ENCODE results near the gene RARA.

The RARA gene

GRCh38 chr17:40404003-40404402, 95.0 kb downstream of the RARA start:
- no peak overlapping the region for H3K4me3 ChIP-seq (ENCODE audit: low read depth, low read length)
- no peak for DNase-seq (ENCODE audit: low read depth)
- TF ChIP-seq, protein P1, sequence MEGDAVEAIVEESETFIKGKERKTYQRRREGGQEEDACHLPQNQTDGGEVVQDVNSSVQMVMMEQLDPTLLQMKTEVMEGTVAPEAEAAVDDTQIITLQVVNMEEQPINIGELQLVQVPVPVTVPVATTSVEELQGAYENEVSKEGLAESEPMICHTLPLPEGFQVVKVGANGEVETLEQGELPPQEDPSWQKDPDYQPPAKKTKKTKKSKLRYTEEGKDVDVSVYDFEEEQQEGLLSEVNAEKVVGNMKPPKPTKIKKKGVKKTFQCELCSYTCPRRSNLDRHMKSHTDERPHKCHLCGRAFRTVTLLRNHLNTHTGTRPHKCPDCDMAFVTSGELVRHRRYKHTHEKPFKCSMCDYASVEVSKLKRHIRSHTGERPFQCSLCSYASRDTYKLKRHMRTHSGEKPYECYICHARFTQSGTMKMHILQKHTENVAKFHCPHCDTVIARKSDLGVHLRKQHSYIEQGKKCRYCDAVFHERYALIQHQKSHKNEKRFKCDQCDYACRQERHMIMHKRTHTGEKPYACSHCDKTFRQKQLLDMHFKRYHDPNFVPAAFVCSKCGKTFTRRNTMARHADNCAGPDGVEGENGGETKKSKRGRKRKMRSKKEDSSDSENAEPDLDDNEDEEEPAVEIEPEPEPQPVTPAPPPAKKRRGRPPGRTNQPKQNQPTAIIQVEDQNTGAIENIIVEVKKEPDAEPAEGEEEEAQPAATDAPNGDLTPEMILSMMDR (IDR thresholded peaks at IDR 0.05; ENCODE audit: low read depth, low read length, missing control alignments), result no peak
